Peyer's patch (tissue), 4 donors: Measurements from ENCODE around the gene ZC3H18. TPM values are rescaled to one million over a fixed set of nuclear protein-coding genes. Genes with fewer than 3 reads are reported as not detected.

ENCODE experiments used
- DNase-seq, 3 donors: peaks; one replicate each; pipeline ENCODE4 v3.0.0-alpha.2; 2017 to 2019
- H3K27ac ChIP-seq, 4 donors: fragments of 200-600 bp; sonication (generic); one replicate each; pipeline ENCODE4 v1.5.1; 2016 to 2019
- H3K27me3 ChIP-seq, 2 donors: fragments of 200-600 bp; sonication (generic); one replicate each; pipeline ENCODE4 v1.5.1; 2019
- H3K36me3 ChIP-seq, 3 donors: fragments of 200-600 bp; sonication (generic); one replicate each; pipeline ENCODE4 v1.5.1; 2016 to 2019
- H3K4me1 ChIP-seq, 4 donors: fragments of 200-600 bp; sonication (generic); one replicate each; pipeline ENCODE4 v1.5.1; 2016 to 2019
- H3K4me3 ChIP-seq, 4 donors: fragments of 200-600 bp; sonication (generic); 1 replicate in 3 of 4; 2 replicates in 1 of 4; pipeline ENCODE4 v1.5.1; 2016 to 2019; ENCODE audit warnings: mild to moderate bottlenecking in 1 of 4
- H3K9me3 ChIP-seq, 4 donors: fragments of 200-600 bp; sonication (generic); one replicate each; pipeline ENCODE4 v1.5.1; 2016 to 2019; ENCODE audit warnings: mild to moderate bottlenecking in 1 of 4
- POLR2A ChIP-seq, 2 donors: fragments of 450-650 bp; IDR thresholded peaks; one replicate each; pipeline ENCODE4 v1.5.1; 2017; ENCODE audit warnings: antibody characterized with exemption in 2 of 2, mild to moderate bottlenecking in 2 of 2, moderate library complexity in 2 of 2
- total RNA-seq, 4 donors: library from RNA; depleted of rRNA; stranded (reverse); fragments of >200 nt; gene quantifications; one replicate each; pipeline ENCODE4 v1.1.0, GENCODE V29; 2016
- TF ChIP-seq, protein P1 (sequence below), 6 experiments: fragments of 450-650 bp in 4 of 6; fragments of 200-600 bp in 2 of 6; sonication (generic) in 1 of 6; IDR thresholded peaks; one replicate each; pipeline ENCODE4 v1.5.1; 2017 to 2019; ENCODE audit warnings: antibody characterized with exemption in 6 of 6, mild to moderate bottlenecking in 3 of 6, moderate library complexity in 1 of 6

The ZC3H18 gene
- total RNA-seq, 4 donors from 2014 or later = 22.8 to 47.0 (median 32.9) TPM

DNA sequence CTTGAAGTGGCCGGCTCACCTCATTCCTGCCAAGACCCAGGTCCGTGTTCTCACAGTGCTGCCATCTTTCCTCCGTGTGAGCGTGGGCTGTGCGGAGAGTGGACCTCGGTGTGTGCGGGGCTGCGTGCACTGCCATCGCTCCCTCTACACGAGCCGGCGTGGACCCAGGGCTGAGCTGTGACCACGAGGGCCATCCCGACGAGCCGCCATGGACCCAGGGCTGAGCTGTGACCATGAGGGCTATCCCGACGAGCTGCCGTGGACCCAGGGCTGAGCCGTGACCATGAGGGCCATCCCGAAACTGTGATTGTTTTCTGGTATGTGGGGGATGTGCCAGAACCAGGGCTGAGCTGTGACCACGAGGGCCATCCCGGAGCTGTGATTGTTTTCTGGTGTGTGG lies 101.6 kb downstream of the ZC3H18 start:
- no peaks in the 10 kb centered on the region for H3K36me3 ChIP-seq
- no peak for TF ChIP-seq POLR2A (IDR thresholded peaks at IDR 0.05)
- TF ChIP-seq, protein P1, sequence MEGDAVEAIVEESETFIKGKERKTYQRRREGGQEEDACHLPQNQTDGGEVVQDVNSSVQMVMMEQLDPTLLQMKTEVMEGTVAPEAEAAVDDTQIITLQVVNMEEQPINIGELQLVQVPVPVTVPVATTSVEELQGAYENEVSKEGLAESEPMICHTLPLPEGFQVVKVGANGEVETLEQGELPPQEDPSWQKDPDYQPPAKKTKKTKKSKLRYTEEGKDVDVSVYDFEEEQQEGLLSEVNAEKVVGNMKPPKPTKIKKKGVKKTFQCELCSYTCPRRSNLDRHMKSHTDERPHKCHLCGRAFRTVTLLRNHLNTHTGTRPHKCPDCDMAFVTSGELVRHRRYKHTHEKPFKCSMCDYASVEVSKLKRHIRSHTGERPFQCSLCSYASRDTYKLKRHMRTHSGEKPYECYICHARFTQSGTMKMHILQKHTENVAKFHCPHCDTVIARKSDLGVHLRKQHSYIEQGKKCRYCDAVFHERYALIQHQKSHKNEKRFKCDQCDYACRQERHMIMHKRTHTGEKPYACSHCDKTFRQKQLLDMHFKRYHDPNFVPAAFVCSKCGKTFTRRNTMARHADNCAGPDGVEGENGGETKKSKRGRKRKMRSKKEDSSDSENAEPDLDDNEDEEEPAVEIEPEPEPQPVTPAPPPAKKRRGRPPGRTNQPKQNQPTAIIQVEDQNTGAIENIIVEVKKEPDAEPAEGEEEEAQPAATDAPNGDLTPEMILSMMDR (IDR thresholded peaks at IDR 0.05) = no peak
- H3K27ac ChIP-seq = no peak overlapping the region
- no peaks in the 10 kb centered on the region for H3K27me3 ChIP-seq
- H3K4me3 ChIP-seq = no peak overlapping the region
- H3K9me3 ChIP-seq = no peaks in the 10 kb centered on the region
- DNase-seq = no peak
- H3K4me1 ChIP-seq = no peaks in the 10 kb centered on the region

DNA sequence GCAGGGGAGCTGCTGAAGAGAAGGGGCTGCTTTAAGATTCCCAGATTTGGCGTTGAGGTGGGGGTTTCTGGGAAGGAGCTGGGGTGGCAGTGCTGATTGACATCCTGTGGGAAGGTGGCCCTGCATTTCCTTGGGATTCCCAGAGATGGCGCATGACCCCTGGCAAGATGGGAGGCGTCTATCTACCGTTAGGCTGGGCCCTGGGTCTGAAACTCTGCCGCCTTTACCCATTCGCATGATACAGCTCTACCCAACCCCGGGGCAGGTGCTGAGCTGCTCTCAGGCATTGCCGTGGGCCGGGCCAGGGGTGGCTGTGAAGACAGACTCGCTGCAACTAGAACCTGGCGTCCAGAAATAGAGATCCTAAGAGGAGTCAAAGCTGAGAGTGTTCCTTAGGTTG lies 102.6 kb downstream of the ZC3H18 start:
- no peak for DNase-seq
- H3K4me1 ChIP-seq = no peaks in the 10 kb centered on the region
- TF ChIP-seq, protein P1 (IDR thresholded peaks at IDR 0.05) = peak in 4 of 6 experiments; percentile 5 to 44 (median 35)
- no peak for TF ChIP-seq POLR2A (IDR thresholded peaks at IDR 0.05)
- no peaks in the 10 kb centered on the region for H3K36me3 ChIP-seq
- H3K4me3 ChIP-seq = no peak overlapping the region
- no peaks in the 10 kb centered on the region for H3K9me3 ChIP-seq
- no peaks in the 10 kb centered on the region for H3K27me3 ChIP-seq
- H3K27ac ChIP-seq = no peak overlapping the region

DNA sequence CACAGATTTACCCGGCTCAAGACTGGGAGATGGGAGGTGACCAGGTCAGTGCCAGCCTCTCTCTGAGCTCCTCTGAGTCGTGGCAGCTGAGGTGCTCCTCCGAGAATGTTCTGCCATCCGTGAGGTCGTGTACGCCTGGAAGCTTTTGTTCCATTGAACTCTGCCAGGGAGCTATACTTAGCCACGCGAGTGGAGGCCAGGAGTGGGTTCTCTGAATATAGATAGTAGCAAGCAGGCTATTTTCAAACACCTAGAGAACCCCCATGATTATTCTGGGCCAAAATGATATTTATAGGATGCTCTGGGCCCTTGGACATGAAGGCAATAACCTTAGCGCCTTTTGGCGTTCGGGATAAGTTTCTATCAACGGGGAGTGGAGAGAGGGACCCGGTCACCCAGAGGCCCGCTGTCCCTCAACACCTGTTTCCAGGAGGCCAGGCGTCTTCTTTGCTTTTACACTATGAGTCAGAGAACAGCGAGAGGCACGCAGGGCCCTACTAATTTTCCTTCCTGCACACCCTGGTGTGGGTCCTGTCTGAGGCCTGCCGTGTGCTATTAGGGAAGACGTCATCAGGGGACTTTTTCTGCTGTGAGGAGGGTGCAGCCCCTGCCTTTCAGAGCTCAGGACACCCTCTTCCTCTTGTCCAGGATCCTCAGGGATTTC lies 103.6 kb downstream of the ZC3H18 start:
- H3K4me3 ChIP-seq = no peak overlapping the region
- H3K27ac ChIP-seq = no peak overlapping the region
- no peaks in the 10 kb centered on the region for H3K27me3 ChIP-seq
- no peaks in the 10 kb centered on the region for H3K4me1 ChIP-seq
- no peaks in the 10 kb centered on the region for H3K36me3 ChIP-seq
- DNase-seq = no peak
- TF ChIP-seq, protein P1 (IDR thresholded peaks at IDR 0.05) = no peak
- TF ChIP-seq POLR2A (IDR thresholded peaks at IDR 0.05) = no peak
- no peaks in the 10 kb centered on the region for H3K9me3 ChIP-seq

DNA sequence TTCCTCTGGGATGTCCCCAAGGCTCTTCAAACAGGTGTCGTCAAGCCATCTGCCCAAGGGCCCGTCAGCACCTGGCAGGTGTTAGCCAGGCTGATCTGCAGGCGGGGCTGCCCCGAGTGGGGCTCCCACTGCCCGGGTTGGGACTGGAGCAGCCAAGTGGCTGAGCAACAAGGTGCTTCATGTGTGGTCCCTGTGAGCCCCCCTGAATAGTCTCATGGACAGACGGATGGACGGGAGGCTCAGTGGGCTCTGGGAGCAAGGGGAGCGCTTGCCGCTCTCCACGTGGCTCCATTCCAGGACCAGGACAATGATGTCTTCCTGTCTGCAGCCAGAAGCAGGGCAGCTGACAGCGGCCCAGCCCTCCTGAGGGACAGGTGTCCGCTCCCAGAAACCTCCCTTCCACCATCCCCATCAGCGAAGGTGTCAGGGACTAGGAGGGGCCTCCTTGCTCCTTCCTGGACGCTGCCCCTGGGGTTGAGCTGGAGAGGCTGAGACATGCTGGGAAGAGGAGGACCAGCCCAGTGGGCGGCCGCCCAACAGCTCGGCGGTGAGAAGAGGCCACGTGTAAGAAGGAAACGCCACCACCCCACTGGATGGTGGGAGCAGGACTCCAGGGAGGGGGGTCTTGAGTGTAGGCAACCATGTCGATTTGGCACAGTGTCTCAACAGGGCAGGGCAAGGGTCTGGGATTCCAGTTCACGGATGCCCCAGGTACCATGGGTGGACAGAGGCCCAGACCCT lies 106.5 kb downstream of the ZC3H18 start:
- H3K4me3 ChIP-seq = no peak overlapping the region
- peaks cover 0 to 13% (median 8%) of the 10 kb centered on the region in 4 donors for H3K4me1 ChIP-seq
- no peak for TF ChIP-seq POLR2A (IDR thresholded peaks at IDR 0.05)
- TF ChIP-seq, protein P1 (IDR thresholded peaks at IDR 0.05) = no peak
- no peak overlapping the region for H3K27ac ChIP-seq
- no peaks in the 10 kb centered on the region for H3K9me3 ChIP-seq
- no peak for DNase-seq
- no peaks in the 10 kb centered on the region for H3K27me3 ChIP-seq
- no peaks in the 10 kb centered on the region for H3K36me3 ChIP-seq

DNA sequence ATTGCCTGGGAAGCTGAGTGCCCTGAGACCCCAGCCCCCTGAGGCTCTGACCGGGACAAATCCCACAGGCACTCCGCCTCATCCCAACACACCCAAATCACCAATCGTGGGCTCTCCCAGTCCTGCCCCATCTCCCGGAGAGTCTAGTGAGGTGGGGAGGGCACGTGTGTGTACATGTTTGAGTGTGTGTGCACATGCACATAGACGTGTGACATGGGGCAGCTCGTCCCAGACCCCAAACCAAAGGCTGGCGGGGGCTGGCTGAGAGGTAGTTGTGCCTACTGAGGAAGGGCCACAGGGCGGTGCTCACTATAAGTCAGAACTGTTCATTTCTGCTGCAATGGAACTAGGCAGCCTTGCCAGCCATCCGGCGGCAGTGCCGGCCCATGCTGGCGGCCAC lies 107.5 kb downstream of the ZC3H18 start:
- no peaks in the 10 kb centered on the region for H3K36me3 ChIP-seq
- no peaks in the 10 kb centered on the region for H3K27me3 ChIP-seq
- no peak for TF ChIP-seq POLR2A (IDR thresholded peaks at IDR 0.05)
- TF ChIP-seq, protein P1 (IDR thresholded peaks at IDR 0.05) = no peak
- H3K4me1 ChIP-seq = peaks cover 0 to 19% (median 13%) of the 10 kb centered on the region in 4 donors
- no peak for DNase-seq
- H3K9me3 ChIP-seq = no peaks in the 10 kb centered on the region
- no peak overlapping the region for H3K27ac ChIP-seq
- no peak overlapping the region for H3K4me3 ChIP-seq
